HepG2 (cell line): ENCODE results near the gene CD7. TPM values are rescaled to one million over a fixed set of nuclear protein-coding genes. Genes with fewer than 3 reads are reported as not detected.

Experiments
- ATAC-seq: fragments of 200-7000 bp; cut with Tn5 transposase; 3 replicates; pipeline ENCODE4 v1.9.1; 2020; ENCODE audit warnings: mild to moderate bottlenecking, moderate library complexity
- Bru-seq: library from RNA; stranded (reverse); fragments of 400-500 nt; gene quantifications from one replicate; lab custom pipeline; 2021; lab: Mats Ljungman, UMichigan
- BruChase-seq, 2 experiments: library from RNA; stranded (reverse); fragments of 400-500 nt; gene quantifications; one replicate each; lab custom pipeline; 2021; lab: Mats Ljungman, UMichigan
- BruUV-seq: library from RNA; stranded (reverse); fragments of 400-500 nt; replicated peaks from 2 replicates; lab custom pipeline; 2021; lab: Mats Ljungman, UMichigan
- CTCF ChIA-PET: fragments of 300-600 bp; formaldehyde crosslinking; extraction: SDS; loops from one replicate; lab custom pipeline; 2021; ENCODE audit warnings: low total read pairs, inconsistent platforms, low intra/inter-chr PET ratio; lab: Yijun Ruan, JAX
- POLR2A ChIA-PET: fragments of 350-600 bp; sonication (Branson Sonifier 250); formaldehyde crosslinking; loops from one replicate; lab custom pipeline; 2020; ENCODE audit warnings: antibody characterized with exemption, inconsistent platforms; lab: Yijun Ruan, JAX
- DNase-seq: peaks from one replicate; pipeline ENCODE4 v3.0.0-alpha.2; 2015; ENCODE audit warnings: low spot score
- FAIRE-seq: peaks from 3 replicates; lab custom pipeline; 2011; peaks lifted over from hg19 to GRCh38; lab: Jason Lieb, UNC
- H2AFZ ChIP-seq: one replicate; pipeline ENCODE4 v1.6.1; 2011; ENCODE audit warnings: low read length, inconsistent platforms
- H3K27ac ChIP-seq: fragments of 300-600 bp; 3 replicates; pipeline ENCODE4 v1.8.0; 2011; ENCODE audit warnings: mixed run types, mild to moderate bottlenecking, mixed read lengths, low read length, inconsistent platforms; ENCODE audit not compliant: insufficient read depth; ENCODE audit errors: extremely low read length
- H3K27me3 ChIP-seq, 2 experiments: fragments of 200-600 bp in 1 of 2; 2 replicates in 1 of 2; 3 replicates in 1 of 2; pipeline versions ENCODE4 v1.6.0 to v1.8.0; 2011; ENCODE audit warnings: low read length in 2 of 2, mild to moderate bottlenecking in 2 of 2, moderate library complexity in 2 of 2, inconsistent platforms in 1 of 2; ENCODE audit not compliant: insufficient read depth in 2 of 2, control insufficient read depth in 1 of 2
- H3K36me3 ChIP-seq, 2 experiments: fragments of 200-600 bp in 1 of 2; replicated peaks in 1 of 2; 2 replicates in 1 of 2; 3 replicates in 1 of 2; pipeline versions ENCODE4 v1.5.1 to v1.8.0; 2011; ENCODE audit warnings: low read length in 2 of 2, inconsistent platforms in 1 of 2; ENCODE audit not compliant: insufficient read depth in 2 of 2, control insufficient read depth in 1 of 2
- H3K4me1 ChIP-seq: 2 replicates; pipeline ENCODE4 v1.5.1; 2012; ENCODE audit warnings: low read length, inconsistent platforms; ENCODE audit not compliant: insufficient read depth
- H3K4me2 ChIP-seq: 2 replicates; pipeline ENCODE4 v1.6.0; 2011; ENCODE audit warnings: low read depth, low read length, inconsistent platforms
- H3K4me3 ChIP-seq, 3 experiments: fragments of 200-600 bp in 1 of 3; sonication (generic), shearing (Covaris generic) in 1 of 3; replicated peaks in 1 of 3; 2 replicates each; pipeline ENCODE4 v1.5.1; 2011 to 2016; ENCODE audit warnings: low read length in 3 of 3, inconsistent platforms in 2 of 3, low read depth in 2 of 3, mild to moderate bottlenecking in 2 of 3, control low read depth in 1 of 3, mixed read lengths in 1 of 3; ENCODE audit not compliant: insufficient read depth in 1 of 3
- H3K79me2 ChIP-seq: one replicate; pipeline ENCODE4 v1.6.1; 2011; ENCODE audit warnings: low read length, inconsistent platforms; ENCODE audit not compliant: insufficient read depth
- H3K9ac ChIP-seq: 2 replicates; pipeline ENCODE4 v1.6.0; 2011; ENCODE audit warnings: mild to moderate bottlenecking, low read depth, low read length, inconsistent platforms; ENCODE audit not compliant: insufficient read depth
- H3K9me3 ChIP-seq: 2 replicates; pipeline ENCODE4 v1.5.1; 2012; ENCODE audit warnings: mild to moderate bottlenecking, low read length
- H4K20me1 ChIP-seq: 2 replicates; pipeline ENCODE4 v1.6.0; 2011; ENCODE audit warnings: inconsistent platforms, mild to moderate bottlenecking, low read length, moderate library complexity; ENCODE audit not compliant: insufficient read depth
- PATZ1 ChIP-seq: sonication (generic); formaldehyde crosslinking; IDR thresholded peaks from 2 replicates; pipeline ENCODE4 v1.4.0; 2020; ENCODE audit warnings: missing genetic modification reagents
- WGBS: methylation state at CpG from one replicate; pipeline ENCODE4 v1.1.6; 2017; ENCODE audit warnings: low lambda C conversion rate; 5-methylcytosine and 5-hydroxymethylcytosine counted together
- in situ Hi-C: cut with HindIII; loops from 2 replicates; pipeline ENCODE4 v1.10.0; 2017; ENCODE audit warnings: low pct_unique_long_range_greater_than_20kb; ENCODE audit not compliant: extremely low pct_ligation_motif_present
- intact Hi-C: fragments of 100-400 bp; cut with micrococcal nuclease; formaldehyde crosslinking; loops from one replicate; pipeline ENCODE4 v1.10.0; 2022; ENCODE audit not compliant: unreplicated experiment
- long read RNA-seq, 2 experiments: library from RNA in 1 of 2; library from polyadenylated mRNA in 1 of 2; stranded (forward) in 1 of 2; unstranded in 1 of 2; transcript quantifications; one replicate each; pipeline ENCODE4 v2.0.0, GENCODE V29; 2019 to 2022
- polyA minus RNA-seq, 3 experiments: library from RNA; depleted of rRNA, polyadenylated mRNA; stranded (reverse); fragments of >200 nt; gene quantifications; 2 replicates each; pipeline ENCODE4 v1.2.3, GENCODE V29; 2011; ENCODE audit warnings: low replicate concordance in 1 of 3
- polyA plus RNA-seq, 8 experiments: library from polyadenylated mRNA; depleted of rRNA in 3 of 8; stranded (reverse) in 7 of 8; unstranded in 1 of 8; fragments of >200 nt; fragmentation: Illumina TruSeq in 4 of 8; extraction: Trizol in 4 of 8; gene quantifications; 2 replicates each; pipeline versions ENCODE4 v1.2.1 to v1.2.3, GENCODE V29; 2011 to 2016; ENCODE audit warnings: low read depth in 4 of 8, missing spikeins in 1 of 8, mixed read lengths in 1 of 8; ENCODE audit not compliant: insufficient read depth in 1 of 8
- total RNA-seq, 5 experiments: library from RNA; depleted of rRNA; stranded (reverse); fragments of >200 nt; fragmentation: Illumina TruSeq; extraction: Trizol; gene quantifications; 2 replicates each; pipeline ENCODE4 v1.2.3, GENCODE V29; 2016; ENCODE audit warnings: low read depth in 1 of 5
- TF ChIP-seq, protein P1 (sequence below): sonication (generic); formaldehyde crosslinking; IDR thresholded peaks from 2 replicates; pipeline ENCODE4 v1.5.0; 2020; ENCODE audit warnings: missing genetic modification reagents
- TF ChIP-seq, protein P2 (sequence below): sonication (generic); formaldehyde crosslinking; IDR thresholded peaks from 2 replicates; pipeline ENCODE4 v1.4.0; 2020; ENCODE audit warnings: missing genetic modification reagents, borderline replicate concordance

CD7 gene
- total RNA-seq (2016; rRNA removed; fragmentation: Illumina TruSeq; extraction: Trizol) = 29.7 and 67.6 TPM in 2 replicates
- 23.3 and 25.5 TPM in 2 replicates for total RNA-seq (2016; cell fraction: cytosol; rRNA removed; fragmentation: Illumina TruSeq; extraction: Trizol; ENCODE audit: low read depth)
- 24.7 and 74.3 TPM in 2 replicates for total RNA-seq (2016; cell fraction: insoluble cytoplasmic fraction; rRNA removed; fragmentation: Illumina TruSeq; extraction: Trizol)
- 36.8 and 47.2 TPM in 2 replicates for total RNA-seq (2016; cell fraction: membrane; rRNA removed; fragmentation: Illumina TruSeq; extraction: Trizol)
- total RNA-seq (2016; cell fraction: nucleus; rRNA removed; fragmentation: Illumina TruSeq; extraction: Trizol) = 53.2 and 64.7 TPM in 2 replicates
- polyA plus RNA-seq (2011; rRNA removed) = 72.7 and 76.4 TPM in 2 replicates
- 34.4 and 89.4 TPM in 2 replicates for polyA plus RNA-seq (2011; cell fraction: cytosol; rRNA removed)
- 127 and 155 TPM in 2 replicates for polyA plus RNA-seq (2011; cell fraction: nucleus; rRNA removed)
- polyA plus RNA-seq (2012) = 46.2 and 62.8 TPM in 2 replicates
- polyA plus RNA-seq (2016; cell fraction: cytosol; fragmentation: Illumina TruSeq; extraction: Trizol; ENCODE audit: low read depth) = 56.5 and 63.8 TPM in 2 replicates
- 56.7 and 68.4 TPM in 2 replicates for polyA plus RNA-seq (2016; cell fraction: insoluble cytoplasmic fraction; fragmentation: Illumina TruSeq; extraction: Trizol; ENCODE audit: low read depth)
- 78.3 and 78.6 TPM in 2 replicates for polyA plus RNA-seq (2016; cell fraction: membrane; fragmentation: Illumina TruSeq; extraction: Trizol; ENCODE audit: low read depth)
- polyA plus RNA-seq (2016; cell fraction: nucleus; fragmentation: Illumina TruSeq; extraction: Trizol; ENCODE audit: insufficient read depth, low read depth) = 226 and 244 TPM in 2 replicates
- 43.3 TPM in 1 of 2 replicates, not detected in the other for polyA minus RNA-seq (2011; rRNA and poly(A)+ RNA removed; ENCODE audit: low replicate concordance)
- polyA minus RNA-seq (2011; cell fraction: cytosol; rRNA and poly(A)+ RNA removed) = 31.0 and 32.1 TPM in 2 replicates
- 7.9 and 8.8 TPM in 2 replicates for polyA minus RNA-seq (2011; cell fraction: nucleus; rRNA and poly(A)+ RNA removed)
- Bru-seq, nascent RNA = percentile 59 among the genes with signal in this experiment
- BruChase-seq, experiment 1, labeled RNA remaining after a 6-hour chase = percentile 73 among the genes with signal in this experiment
- percentile 62 among the genes with signal in this experiment for BruChase-seq, experiment 2, labeled RNA remaining after a 2-hour chase
- long read RNA-seq, experiment 1, transcript CD7-201 (4 exons, 1,281 nt) = major isoform, 8 of 12 reads
- long read RNA-seq, experiment 1, partial matches to known transcripts = 0 of 12 reads
- long read RNA-seq, experiment 1, other reads (novel, unspliced or antisense) = 3 of 12 reads
- long read RNA-seq, experiment 2, transcript CD7-206 (3 exons, 1,659 nt) = minor isoform, 26 of 482 reads
- long read RNA-seq, experiment 2, transcript CD7-201 (4 exons, 1,281 nt) = major isoform, 345 of 482 reads
- long read RNA-seq, experiment 2, partial matches to known transcripts = 18 of 482 reads
- long read RNA-seq, experiment 2, other reads (novel, unspliced or antisense) = 84 of 482 reads

- FAIRE-seq (peak; percentile 80), ATAC-seq (peak; percentile 73), DNase-seq (peak; percentile 64)
- Histone ChIP-seq H4K20me1 (no peaks in the 10 kb centered on the region), H3K9ac (peak within 1 kb of the TSS; percentile 64), H3K36me3 (no peaks in the 10 kb centered on the region), H3K79me2 (peaks cover 3% of the 10 kb centered on the region), H3K4me1 (peaks cover 69% of the 10 kb centered on the region), H3K9me3 (no peaks in the 10 kb centered on the region), H3K4me3 (peak within 1 kb of the TSS; percentile 63 to 72 (median 69)), H2AFZ (no peak within 1 kb of the TSS), H3K4me2 (peak within 1 kb of the TSS; percentile 88), H3K27me3 (no peaks in the 10 kb centered on the region; a peak in 1 of 5 replicates), H3K27ac (peak within 1 kb of the TSS; percentile 54)
- ChIA-PET CTCF (interaction anchor here (1.0 kb wide), 1 partner anchor 17 kb away, joined by 3 read pairs; no protein-coding TSS in a partner anchor), POLR2A (interaction anchor here (0.9 to 2.6 kb wide), 19 partner anchors 9 to 261 kb away, joined by 3 to 152 read pairs (median 8); partner anchors contain the start of genes CSNK1D and SLC16A3)
- intact Hi-C loops = loop anchor here (1.0 kb wide), 2 partner anchors 50 to 75 kb away; no protein-coding TSS in a partner anchor
- in situ Hi-C loops = no loop called here
- WGBS = 0% methylated on average over 12 of the region's 26 CpGs
- BruUV-seq = no TSS peak
- TF ChIP-seq, protein P1, sequence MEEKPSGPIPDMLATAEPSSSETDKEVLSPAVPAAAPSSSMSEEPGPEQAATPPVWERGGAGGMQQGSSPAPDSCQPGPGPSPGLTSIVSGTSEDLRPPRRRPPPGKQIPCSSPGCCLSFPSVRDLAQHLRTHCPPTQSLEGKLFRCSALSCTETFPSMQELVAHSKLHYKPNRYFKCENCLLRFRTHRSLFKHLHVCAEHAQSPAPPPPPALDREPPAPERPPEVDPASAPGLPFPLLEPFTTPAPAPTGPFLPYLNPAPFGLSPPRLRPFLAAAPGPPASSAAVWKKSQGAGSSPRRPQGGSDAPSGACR (CRISPR knock-in tag) = 0 out of 2 replicates have a peak, but pooled peaks have one; percentile 12
- TF ChIP-seq PATZ1 (CRISPR knock-in tag) = peak; percentile 97
- TF ChIP-seq, protein P2, sequence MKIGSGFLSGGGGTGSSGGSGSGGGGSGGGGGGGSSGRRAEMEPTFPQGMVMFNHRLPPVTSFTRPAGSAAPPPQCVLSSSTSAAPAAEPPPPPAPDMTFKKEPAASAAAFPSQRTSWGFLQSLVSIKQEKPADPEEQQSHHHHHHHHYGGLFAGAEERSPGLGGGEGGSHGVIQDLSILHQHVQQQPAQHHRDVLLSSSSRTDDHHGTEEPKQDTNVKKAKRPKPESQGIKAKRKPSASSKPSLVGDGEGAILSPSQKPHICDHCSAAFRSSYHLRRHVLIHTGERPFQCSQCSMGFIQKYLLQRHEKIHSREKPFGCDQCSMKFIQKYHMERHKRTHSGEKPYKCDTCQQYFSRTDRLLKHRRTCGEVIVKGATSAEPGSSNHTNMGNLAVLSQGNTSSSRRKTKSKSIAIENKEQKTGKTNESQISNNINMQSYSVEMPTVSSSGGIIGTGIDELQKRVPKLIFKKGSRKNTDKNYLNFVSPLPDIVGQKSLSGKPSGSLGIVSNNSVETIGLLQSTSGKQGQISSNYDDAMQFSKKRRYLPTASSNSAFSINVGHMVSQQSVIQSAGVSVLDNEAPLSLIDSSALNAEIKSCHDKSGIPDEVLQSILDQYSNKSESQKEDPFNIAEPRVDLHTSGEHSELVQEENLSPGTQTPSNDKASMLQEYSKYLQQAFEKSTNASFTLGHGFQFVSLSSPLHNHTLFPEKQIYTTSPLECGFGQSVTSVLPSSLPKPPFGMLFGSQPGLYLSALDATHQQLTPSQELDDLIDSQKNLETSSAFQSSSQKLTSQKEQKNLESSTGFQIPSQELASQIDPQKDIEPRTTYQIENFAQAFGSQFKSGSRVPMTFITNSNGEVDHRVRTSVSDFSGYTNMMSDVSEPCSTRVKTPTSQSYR = peak; percentile 59; the same call in 1 of the 2 replicates
Observed at GRCh38 chr17:82317394-82318168, at the start of gene CD7. Gene CD7 (minus strand): TSS chr17:82317608. CDS start chr17:82317495, 113 bp downstream.
